Stimulated activated CD4-positive, alpha-beta T cell treated with anti-CD3 and anti-CD28 coated beads, TNF-alpha, amount 100 ng/mL, for 4 hours (primary cell): ENCODE measurements around the gene VILL.
"Not testable (repeated sequence)": the region's sequence is repeated elsewhere in the genome, so short reads cannot be mapped to it uniquely, and the experiment has no call there.

Source experiments
- DNase-seq, 3 experiments: peaks; one replicate each; pipeline ENCODE4 v3.0.0-alpha.2; 2020; ENCODE audit warnings: low read depth in 3 of 3

The VILL gene

DNA sequence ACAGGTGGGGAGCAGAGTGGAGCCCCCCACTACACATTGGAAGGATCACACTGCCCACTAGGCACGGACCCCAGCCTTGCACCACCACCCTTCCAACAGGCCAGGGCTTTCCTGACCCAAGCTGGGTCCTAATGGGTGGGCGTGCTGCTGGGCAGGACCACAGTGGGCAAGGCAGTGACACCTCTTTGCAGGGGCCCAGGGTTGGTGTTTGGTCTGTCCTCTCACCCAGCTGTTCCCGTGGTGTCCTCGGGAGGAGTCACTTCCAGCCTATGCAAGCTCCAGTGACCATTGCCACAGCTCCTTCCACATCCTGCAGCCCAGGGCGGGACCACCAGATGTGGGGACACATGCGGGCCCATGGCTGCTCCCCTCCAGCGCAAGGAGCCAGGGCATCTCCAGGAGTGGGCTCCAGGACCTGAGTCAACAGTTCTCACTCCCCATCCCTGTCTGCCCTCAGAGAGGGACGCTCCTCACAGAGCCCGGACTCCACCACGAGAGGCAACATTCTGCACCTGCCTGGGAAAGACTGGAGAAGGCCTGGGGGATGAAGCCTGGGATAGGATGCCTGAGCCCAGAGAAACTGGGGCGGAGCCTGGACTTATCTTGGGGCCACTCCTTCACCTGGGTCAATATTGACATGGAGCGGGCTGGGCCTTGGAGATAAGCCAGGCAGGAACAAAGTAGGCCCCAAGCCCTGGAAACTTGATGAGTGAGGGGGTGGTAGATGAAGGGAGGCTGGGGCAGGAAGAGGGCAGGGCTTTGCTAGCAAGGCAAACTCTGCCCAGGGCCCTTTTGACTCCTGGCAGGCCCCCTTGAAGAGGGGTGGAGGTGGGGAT is 3.9 kb upstream of the VILL start:
- DNase-seq: no peak

DNA sequence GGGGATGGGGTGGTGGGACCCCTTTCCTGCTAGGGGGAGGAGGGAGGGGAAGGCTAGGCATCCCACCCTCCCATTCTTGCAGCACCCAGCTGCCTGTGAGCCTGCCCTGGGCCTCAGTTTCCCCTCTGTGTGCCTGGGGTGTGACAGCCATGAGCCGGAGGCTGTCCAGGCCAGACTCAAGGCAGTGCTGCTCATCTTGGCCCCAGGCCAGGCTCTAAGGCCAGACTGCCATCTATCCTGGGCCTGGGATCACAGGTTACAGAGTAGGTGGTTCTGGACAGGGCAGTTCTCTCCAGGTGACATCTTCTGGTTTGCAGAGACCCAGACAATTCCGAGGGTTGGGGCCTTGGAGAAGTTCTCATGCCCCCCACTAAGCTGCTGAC is 3.3 kb upstream of the VILL start:
- no peak for DNase-seq

- DNase-seq: no peak
Observed at GRCh38 chr3:37987751-37988179, 2.8 kb upstream of the VILL start.

GRCh38 chr3:37988376-37988775 is 2.2 kb upstream of the VILL start:
- DNase-seq: not testable (repeated sequence)

DNA sequence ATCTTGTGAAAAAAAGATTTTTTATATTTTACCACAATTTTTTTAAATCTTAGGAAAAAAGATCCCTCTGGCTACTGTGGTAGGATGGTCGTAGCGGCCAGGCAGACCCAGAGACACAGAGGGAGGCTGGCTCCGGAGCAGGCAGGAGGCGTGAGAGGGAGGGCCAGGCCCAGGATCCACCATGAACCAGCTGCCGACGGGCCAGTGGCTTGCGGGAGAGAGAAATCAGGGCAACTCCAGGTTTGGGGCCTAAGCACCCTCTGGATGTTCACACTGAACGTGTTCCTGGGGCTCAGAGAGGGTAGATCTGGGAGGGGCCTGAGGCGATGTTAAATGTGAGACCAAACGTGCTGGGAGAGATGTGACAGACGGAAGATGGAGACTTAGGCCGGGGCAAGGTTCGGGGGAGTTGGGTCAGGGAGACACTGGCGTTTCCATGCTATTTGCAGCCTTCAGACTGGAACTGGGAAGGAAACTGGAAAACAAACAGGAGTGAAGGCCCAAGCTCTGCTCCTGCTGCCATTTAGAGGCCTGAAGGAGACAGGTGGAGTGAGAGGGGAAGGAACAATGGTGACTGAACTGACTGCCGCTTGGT is 1.6 kb upstream of the VILL start:
- no peak for DNase-seq

DNA sequence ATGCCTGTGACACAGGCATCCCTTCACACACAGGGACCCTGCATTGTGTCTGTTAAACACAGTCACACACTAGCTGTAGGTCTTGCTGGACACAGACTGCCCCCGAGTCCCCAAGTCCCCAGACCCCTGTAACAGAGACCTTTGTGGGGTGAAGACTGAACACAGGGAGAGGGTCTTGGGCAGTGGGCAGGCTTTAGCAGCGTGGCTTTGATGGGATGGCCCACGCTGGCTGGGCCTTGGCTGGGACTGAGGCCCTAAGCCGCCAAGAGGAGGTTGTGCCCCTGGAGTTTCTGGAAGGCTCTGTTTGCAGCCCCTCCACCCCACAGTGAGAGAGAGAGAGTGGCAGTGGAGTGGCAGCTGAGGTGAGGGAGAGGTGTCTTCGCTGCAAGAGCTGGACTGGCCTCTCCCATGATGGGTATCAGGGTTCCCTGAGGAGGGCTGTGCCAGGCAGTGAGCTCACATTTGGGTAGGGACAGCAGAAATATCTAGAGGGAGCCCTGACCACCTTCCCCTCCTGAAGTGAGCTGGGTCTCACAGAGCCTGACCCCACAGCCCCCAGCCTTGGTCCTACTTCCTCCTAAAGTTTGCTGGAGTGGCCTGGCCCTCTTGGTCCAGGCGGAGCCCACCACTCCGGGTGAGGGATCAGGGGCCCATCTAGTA is 635 bp upstream of the VILL start:
- DNase-seq: no peak

DNA sequence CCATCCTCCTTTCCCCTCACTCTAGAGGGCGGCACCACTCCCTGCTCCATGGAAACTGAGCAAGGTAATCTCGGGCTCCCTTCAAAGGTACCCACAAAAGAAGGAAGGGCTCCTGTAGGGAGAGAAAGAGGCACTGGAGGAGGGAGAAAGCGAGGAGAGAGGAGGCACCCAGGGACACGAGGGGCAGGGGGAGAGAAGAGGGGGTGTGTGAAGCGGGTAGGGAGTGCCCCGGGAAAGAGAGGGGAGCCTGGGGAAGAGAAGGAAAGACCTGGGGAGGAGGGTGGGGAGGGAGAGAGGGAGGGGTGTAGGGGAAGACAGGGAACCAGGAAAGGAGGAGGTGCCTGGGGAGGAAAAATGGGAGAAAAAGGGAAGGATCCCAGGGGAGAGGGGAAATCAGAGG is 523 bp downstream of the VILL start:
- DNase-seq: no peak

GRCh38 chr3:37991823-37992222 is 1.2 kb downstream of the VILL start:
- DNase-seq: no peak

- DNase-seq: no peak
Observed at GRCh38 chr3:37992271-37993066, 1.9 kb downstream of the VILL start.

DNA sequence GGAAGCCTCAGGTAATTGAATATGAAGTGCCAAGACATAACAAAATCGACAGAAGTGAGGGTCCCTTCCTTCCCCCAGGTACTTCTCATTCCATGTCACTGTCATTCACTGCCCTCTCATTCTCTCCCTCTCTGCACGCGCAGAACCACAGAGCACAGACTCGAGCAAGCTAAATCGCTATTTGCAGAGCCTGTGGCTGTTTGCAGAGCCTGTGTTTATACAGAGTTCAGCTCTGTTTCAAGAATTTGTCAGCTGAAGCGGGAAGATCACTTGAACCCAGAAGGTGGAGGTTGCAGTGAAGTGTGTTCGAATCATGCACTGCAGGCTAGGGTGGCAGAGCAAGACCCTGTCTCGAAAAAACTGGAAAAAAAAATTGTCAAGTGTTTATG is 2.5 kb downstream of the VILL start:
- DNase-seq: no peak

DNA sequence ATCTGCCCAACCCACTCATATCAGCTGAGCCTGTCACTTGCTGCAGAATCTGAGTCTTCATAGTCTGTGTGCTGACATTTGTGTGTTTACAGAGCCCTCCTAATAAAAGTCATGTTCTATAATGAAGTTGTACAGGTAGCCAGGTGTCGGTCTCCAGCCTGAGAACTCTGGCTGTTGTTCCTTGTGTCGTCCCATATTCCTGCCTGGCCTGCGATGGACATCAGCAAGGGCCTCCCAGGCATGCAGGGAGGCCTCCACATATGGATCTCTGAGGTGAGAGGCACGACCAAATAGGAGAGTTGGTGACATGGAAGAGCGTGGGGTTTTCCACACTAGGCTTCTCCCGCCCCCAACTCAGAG is 2.9 kb downstream of the VILL start:
- DNase-seq: no peak

GRCh38 chr3:37993820-37994638 is 3.4 kb downstream of the VILL start:
- DNase-seq: peak in 2 of 3 experiments; percentile 38 to 61

DNA sequence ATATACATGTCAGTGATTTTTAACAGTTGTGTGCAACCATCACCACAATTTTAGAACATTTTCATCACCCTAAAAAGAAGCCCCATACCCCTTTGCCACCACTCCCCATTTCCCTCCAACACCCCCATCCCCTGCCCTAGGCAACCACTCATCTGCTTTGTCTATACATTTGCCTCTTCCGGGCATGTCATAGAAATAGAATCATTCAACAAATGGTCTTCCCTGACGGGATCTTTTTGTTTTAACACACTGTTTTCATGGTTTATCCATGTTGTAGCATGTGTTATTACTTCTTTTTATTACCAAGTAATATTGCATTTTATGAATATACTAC is 4.0 kb downstream of the VILL start:
- no peak for DNase-seq

- no peak for DNase-seq
Observed at GRCh38 chr3:37995652-37996641, 5.4 kb downstream of the VILL start.

DNA sequence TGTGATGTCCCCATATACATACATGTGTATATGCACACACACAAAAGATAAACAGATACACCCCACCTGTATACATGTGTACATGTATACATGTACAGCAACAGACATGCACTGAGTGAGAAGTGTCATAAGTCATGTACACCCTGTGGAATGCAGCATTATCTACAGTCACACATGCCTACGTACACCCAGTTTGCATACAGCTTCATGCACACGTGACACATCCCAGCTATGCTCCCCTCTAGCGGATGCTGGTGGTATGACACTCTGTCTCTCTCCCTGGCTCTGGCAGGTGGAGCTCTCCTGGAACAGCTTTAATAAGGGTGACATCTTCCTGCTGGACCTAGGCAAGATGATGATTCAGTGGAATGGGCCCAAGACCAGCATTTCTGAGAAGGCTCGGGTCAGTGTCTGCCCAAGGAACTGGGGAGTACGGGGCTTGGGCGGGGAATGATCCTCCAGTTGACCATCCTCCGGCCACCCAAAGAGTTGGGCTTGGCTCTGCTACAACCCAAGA is 6.3 kb downstream of the VILL start:
- peak; percentile 62 to 72 (median 64) for DNase-seq

- no peak for DNase-seq
Observed at GRCh38 chr3:37997342-37997741, 6.8 kb downstream of the VILL start.

- no peak for DNase-seq
Observed at GRCh38 chr3:37997791-37998370, 7.3 kb downstream of the VILL start.

- no peak for DNase-seq
Observed at GRCh38 chr3:37999836-38000235, 9.2 kb downstream of the VILL start.

DNA sequence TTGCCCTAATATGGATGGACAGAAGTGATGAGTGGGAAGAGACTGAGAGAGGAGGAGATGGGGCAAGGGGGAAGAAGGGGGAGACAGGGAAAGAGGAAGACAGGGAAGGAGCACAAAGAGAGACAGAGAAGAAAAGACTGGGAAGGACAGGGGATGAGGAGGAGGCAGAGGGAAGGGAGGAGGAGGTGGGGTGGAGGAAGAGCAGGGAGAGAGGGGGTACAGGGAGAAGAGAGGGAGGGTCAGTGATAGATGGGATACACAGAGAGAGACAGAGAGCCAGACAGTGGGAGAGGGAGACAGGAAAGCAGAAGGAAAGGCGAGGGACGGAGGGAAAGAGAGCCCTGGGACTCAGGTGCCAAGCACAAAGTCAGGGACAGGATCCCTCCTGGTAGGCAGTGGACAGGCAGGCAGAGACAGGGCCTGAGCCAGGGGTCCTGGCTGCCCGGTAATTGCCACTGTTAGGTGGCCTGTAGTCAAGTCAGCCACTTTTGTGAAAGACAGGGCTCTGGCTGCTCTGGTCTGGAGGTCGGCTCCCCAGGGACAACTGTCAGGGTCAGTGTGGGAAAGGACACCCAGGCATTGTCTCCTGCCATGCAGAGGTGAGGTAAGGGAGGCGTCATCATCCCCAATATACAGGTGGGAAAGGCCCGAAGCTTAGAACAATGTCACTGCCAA is 9.8 kb downstream of the VILL start:
- no peak for DNase-seq
